Measurements from ENCODE around the gene WDR5. TPM values are rescaled to one million over a fixed set of nuclear protein-coding genes. Genes with fewer than 3 reads are reported as not detected.
A peak's percentile ranks its signal among the peaks of the same experiment; 100 is the strongest.

Gene WDR5
- polyA plus RNA-seq, 2 of the 4 experiments (the other 2 are of a cell fraction): 37.9 to 46.0 TPM

DNA sequence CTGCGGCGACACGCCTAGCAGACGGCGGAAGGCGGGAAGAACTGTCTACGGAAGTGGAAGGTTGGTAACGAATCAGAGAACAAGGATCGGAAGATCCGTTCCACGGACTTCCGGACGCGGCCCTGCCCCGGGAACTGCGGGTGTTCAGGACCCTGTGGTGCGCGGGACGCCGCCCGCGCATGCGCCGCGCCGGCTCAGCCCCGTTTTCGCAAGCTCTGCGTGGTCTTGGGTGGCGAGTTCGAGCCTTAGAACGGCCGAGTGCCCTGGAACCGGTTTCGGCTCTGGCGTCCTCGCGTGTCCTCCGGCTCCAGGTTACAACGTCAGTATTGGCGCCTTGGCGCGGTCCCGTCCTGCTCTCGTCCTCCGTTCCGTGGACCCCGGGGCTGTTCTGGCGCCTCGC is 29.0 kb downstream of the WDR5 start:
- under 1% methylated on average over 24 of the region's 50 CpGs for WGBS (ENCODE audit: missing lambda C conversion rate)
- ATAC-seq: no peak
- POLR2A ChIA-PET: interaction anchor here (0.7 to 1.4 kb wide), 4 partner anchors 10 to 270 kb away, joined by 3 to 8 read pairs (median 5); partner anchors contain the start of gene WDR5
- Histone ChIP-seq H3K4me3 (no peak overlapping the region), H3K4me1 (peaks cover 13% of the 10 kb centered on the region; the same call in 2 of the 3 replicates), H3K9me3 (peaks cover 4% of the 10 kb centered on the region; the same call in 1 of the 3 replicates), H3K27ac (no peak overlapping the region), H3K4me2 (no peak overlapping the region)
- TF ChIP-seq, protein P1, sequence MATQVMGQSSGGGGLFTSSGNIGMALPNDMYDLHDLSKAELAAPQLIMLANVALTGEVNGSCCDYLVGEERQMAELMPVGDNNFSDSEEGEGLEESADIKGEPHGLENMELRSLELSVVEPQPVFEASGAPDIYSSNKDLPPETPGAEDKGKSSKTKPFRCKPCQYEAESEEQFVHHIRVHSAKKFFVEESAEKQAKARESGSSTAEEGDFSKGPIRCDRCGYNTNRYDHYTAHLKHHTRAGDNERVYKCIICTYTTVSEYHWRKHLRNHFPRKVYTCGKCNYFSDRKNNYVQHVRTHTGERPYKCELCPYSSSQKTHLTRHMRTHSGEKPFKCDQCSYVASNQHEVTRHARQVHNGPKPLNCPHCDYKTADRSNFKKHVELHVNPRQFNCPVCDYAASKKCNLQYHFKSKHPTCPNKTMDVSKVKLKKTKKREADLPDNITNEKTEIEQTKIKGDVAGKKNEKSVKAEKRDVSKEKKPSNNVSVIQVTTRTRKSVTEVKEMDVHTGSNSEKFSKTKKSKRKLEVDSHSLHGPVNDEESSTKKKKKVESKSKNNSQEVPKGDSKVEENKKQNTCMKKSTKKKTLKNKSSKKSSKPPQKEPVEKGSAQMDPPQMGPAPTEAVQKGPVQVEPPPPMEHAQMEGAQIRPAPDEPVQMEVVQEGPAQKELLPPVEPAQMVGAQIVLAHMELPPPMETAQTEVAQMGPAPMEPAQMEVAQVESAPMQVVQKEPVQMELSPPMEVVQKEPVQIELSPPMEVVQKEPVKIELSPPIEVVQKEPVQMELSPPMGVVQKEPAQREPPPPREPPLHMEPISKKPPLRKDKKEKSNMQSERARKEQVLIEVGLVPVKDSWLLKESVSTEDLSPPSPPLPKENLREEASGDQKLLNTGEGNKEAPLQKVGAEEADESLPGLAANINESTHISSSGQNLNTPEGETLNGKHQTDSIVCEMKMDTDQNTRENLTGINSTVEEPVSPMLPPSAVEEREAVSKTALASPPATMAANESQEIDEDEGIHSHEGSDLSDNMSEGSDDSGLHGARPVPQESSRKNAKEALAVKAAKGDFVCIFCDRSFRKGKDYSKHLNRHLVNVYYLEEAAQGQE (IDR thresholded peaks at IDR 0.05): no peak
- TF ChIP-seq CBX8 (IDR thresholded peaks at IDR 0.05) (no peak), NPAS2 (CRISPR knock-in tag; IDR thresholded peaks at IDR 0.05; ENCODE audit: borderline replicate concordance) (no peak), EP300 (IDR thresholded peaks at IDR 0.05) (no peak), BHLHE40 (IDR thresholded peaks at IDR 0.05; ENCODE audit: low read depth, low read length) (no peak), ZSCAN20 (CRISPR knock-in tag; IDR thresholded peaks at IDR 0.05) (no peak), RARB (CRISPR knock-in tag; IDR thresholded peaks at IDR 0.05) (no peak), SMC3 (IDR thresholded peaks at IDR 0.05) (no peak), NFE2L2 (conservative IDR thresholded peaks at IDR 0.05; ENCODE audit: low read length) (no peak), MAZ (IDR thresholded peaks at IDR 0.05; ENCODE audit: borderline replicate concordance, low read depth, low read length) (no peak)
- TF ChIP-seq, protein P2, sequence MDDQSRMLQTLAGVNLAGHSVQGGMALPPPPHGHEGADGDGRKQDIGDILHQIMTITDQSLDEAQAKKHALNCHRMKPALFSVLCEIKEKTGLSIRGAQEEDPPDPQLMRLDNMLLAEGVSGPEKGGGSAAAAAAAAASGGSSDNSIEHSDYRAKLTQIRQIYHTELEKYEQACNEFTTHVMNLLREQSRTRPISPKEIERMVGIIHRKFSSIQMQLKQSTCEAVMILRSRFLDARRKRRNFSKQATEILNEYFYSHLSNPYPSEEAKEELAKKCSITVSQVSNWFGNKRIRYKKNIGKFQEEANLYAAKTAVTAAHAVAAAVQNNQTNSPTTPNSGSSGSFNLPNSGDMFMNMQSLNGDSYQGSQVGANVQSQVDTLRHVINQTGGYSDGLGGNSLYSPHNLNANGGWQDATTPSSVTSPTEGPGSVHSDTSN (IDR thresholded peaks at IDR 0.05): no peak
- CTCF ChIA-PET: interaction anchor here (0.6 to 1.8 kb wide), 7 partner anchors 22 to 613 kb away, joined by 3 to 15 read pairs (median 3); no protein-coding TSS in a partner anchor
- DNase-seq (ENCODE audit: low read depth in 1 of 2, low spot score in 1 of 2): no peak
- FAIRE-seq: no peak

DNA sequence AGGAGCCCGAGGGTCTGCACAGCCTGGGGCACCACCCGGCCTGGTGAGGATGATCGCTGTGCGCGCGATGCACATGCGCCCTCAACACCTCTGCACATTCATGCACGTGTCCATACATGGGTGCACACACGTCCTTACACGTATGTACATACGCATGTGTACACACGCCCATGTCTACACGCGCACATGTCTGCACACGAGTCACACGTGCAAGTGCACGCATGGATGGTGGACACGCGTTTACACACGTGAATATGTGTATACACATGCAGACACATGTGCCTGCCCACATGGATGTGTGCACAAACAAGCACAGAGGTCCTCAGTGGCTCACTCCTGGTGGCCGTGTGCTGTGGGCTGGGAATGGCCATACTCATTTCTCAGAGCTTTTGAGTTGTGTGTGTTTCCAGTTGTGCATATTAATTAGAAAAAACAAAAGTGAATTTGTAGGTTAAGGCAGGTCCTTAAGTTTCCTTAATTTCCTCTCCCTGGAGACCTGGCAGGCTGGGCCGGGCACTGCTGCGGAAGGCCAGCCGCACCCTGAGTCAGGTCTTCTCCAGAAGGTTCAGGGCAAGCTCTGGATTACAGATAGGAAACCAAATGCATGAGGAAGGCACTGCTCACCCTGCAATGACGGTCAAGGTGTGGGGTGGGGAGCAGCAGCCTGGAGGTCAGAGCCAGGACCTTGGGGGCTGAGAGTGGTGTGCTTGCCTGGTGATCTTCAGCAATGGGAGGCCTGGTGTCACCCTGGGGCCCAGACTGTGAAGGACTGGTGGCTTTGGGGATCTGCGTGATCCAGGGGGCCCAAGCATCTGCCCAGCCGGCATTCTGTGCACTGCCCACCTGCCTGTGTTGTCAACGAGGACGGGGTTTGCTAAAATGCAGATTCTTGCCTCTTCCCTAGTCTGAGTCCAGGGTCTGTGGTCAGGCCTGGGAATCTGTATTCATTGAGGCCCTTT is 29.8 kb downstream of the WDR5 start:
- Histone ChIP-seq H3K4me3 (no peak overlapping the region), H3K9me3 (peaks cover 4% of the 10 kb centered on the region; the same call in 1 of the 3 replicates), H3K27ac (no peak overlapping the region), H3K4me1 (peaks cover 13% of the 10 kb centered on the region; the same call in 2 of the 3 replicates), H3K4me2 (no peak overlapping the region)
- CTCF ChIA-PET: interaction anchor here (0.6 to 1.8 kb wide), 6 partner anchors 21 to 283 kb away, joined by 3 to 15 read pairs (median 3); no protein-coding TSS in a partner anchor
- ATAC-seq (no peak), FAIRE-seq (no peak), DNase-seq (ENCODE audit: low read depth in 1 of 2, low spot score in 1 of 2) (peak in 1 of 2 experiments; percentile 58)
- 55% methylated on average over 23 of the region's 29 CpGs for WGBS (ENCODE audit: missing lambda C conversion rate)
- TF ChIP-seq, protein P3, sequence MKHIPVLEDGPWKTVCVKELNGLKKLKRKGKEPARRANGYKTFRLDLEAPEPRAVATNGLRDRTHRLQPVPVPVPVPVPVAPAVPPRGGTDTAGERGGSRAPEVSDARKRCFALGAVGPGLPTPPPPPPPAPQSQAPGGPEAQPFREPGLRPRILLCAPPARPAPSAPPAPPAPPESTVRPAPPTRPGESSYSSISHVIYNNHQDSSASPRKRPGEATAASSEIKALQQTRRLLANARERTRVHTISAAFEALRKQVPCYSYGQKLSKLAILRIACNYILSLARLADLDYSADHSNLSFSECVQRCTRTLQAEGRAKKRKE (CRISPR knock-in tag; IDR thresholded peaks at IDR 0.05; ENCODE audit: low read depth): peak; percentile 6; the same call in 1 of the 2 replicates
- TF ChIP-seq NPAS2 (CRISPR knock-in tag; IDR thresholded peaks at IDR 0.05; ENCODE audit: borderline replicate concordance) (peak; percentile 88), MYC (IDR thresholded peaks at IDR 0.05; ENCODE audit: borderline replicate concordance, low read length) (no peak), POLR2AphosphoS2 (conservative IDR thresholded peaks at IDR 0.05; ENCODE audit: low read length) (no peak), ZNF302 (CRISPR knock-in tag; IDR thresholded peaks at IDR 0.05) (no peak), RFX5 (IDR thresholded peaks at IDR 0.05) (no peak), HDAC2 (IDR thresholded peaks at IDR 0.05) (no peak), RAD21 (conservative IDR thresholded peaks at IDR 0.05 in 1 of 2, IDR thresholded peaks at IDR 0.05 in 1 of 2) (no peak), SMC3 (IDR thresholded peaks at IDR 0.05) (no peak), JUN (IDR thresholded peaks at IDR 0.05) (no peak), ZC3H11A (IDR thresholded peaks at IDR 0.05) (no peak), BHLHE40 (IDR thresholded peaks at IDR 0.05; ENCODE audit: low read depth, low read length) (peak; percentile 55)
- TF ChIP-seq, protein P1 (IDR thresholded peaks at IDR 0.05): no peak
- TF ChIP-seq, protein P4, sequence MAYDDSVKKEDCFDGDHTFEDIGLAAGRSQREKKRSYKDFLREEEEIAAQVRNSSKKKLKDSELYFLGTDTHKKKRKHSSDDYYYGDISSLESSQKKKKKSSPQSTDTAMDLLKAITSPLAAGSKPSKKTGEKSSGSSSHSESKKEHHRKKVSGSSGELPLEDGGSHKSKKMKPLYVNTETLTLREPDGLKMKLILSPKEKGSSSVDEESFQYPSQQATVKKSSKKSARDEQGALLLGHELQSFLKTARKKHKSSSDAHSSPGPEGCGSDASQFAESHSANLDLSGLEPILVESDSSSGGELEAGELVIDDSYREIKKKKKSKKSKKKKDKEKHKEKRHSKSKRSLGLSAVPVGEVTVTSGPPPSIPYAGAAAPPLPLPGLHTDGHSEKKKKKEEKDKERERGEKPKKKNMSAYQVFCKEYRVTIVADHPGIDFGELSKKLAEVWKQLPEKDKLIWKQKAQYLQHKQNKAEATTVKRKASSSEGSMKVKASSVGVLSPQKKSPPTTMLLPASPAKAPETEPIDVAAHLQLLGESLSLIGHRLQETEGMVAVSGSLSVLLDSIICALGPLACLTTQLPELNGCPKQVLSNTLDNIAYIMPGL (CRISPR knock-in tag; IDR thresholded peaks at IDR 0.05; ENCODE audit: borderline replicate concordance): no peak
- POLR2A ChIA-PET: interaction anchor here (1.0 to 1.4 kb wide), 2 partner anchors 9 to 30 kb away, joined by 4 to 8 read pairs; partner anchors contain the start of gene WDR5

Measured in A549 (cell line).